Stimulated activated CD8-positive, alpha-beta memory T cell treated with anti-CD3 and anti-CD28 coated beads, Interleukin-15, amount 100 ng/mL, for 4 hours (primary cell): Measurements from ENCODE around the gene COX5B.
"Not testable (repeated sequence)": the region's sequence is repeated elsewhere in the genome, so short reads cannot be mapped to it uniquely, and the experiment has no call there.

Experiments
- DNase-seq, 2 donors: peaks; one replicate each; pipeline ENCODE4 v3.0.0-alpha.2; 2020; ENCODE audit warnings: low read depth in 2 of 2

Gene COX5B

GRCh38 chr2:97654309-97654708 is 8.4 kb downstream of the COX5B start:
- DNase-seq = no peak

DNA sequence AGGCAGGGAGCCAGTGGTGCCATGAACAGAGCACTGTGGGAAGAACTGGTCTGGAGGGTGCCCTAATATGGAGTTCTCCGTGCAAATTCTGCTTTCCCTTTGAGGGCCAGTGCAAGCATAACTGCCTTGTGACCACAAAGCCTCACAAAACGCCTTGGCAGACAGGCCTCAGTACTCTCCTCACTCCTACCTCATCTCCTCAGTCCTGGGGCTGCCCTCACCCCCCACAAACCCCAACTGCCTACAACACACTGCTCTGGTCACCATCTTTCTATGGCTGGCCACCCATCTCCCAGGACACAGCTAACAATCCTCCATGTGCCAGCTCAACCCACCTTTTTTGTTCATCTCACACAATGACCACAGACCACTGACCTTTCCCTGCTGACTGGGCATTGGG is 8.9 kb downstream of the COX5B start:
- no peak for DNase-seq

DNA sequence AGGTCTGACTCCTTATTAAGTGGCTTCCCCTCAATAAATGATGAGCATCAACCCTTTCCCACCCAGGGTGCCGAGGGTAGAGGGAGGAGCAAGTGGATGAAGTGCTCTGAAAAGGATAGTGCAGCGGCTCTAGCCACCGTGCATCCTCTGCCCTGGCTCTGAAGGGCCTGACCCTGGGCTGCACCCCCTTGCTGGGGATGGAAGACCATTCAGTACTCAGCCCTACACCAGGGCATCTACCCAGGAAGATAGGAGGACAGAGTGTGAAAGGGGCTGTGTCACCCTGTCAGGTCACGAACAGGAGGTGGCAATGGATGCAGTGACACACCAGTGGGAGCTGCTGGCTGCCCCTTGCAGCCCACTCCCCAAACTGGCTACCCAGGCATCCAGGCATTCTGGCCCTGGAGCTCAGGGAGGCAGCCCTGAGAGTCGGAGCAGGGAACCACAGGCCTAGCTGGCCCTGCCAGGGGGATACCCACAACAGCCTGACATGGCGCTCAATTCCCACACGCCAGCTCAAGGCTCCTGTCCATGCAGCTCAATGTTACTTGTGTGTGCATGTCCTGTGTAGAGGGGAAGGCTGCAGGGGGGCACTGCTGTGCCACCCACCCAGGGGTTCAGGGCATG is 10.4 kb downstream of the COX5B start:
- DNase-seq = no peak

DNA sequence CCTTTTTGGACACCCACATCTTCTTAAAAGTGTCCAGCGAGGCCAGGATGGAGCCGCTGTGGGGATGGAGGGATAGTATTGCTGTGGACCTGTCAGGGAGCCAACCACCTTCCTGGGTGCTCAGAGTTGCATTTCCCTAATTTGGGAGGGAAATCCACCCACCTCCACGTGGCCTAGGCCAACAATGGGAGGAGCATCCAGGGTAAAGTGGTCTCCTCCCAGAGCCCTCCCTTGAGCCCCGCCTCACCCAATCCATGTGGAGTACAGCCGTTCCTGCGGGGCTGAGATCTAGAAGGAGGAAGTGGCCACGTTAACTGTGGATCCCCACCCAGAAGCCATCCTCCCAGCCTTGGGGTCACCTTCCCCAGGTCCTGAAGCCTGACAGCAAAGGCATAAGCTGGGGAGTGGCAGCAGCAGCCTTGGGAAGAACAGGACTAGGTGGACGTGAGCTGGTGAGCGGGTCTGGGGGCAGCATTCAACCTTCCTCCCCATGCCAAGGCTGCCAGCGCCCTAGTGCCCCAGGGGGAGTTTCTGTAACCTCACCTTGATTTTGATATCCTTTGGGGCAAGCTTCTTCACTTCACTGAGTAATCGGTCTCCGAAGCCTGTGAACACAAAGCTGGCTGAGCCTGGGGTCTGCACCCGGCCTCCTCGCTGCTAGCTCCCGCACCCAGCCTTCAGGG is 11.2 kb downstream of the COX5B start:
- DNase-seq = no peak

GRCh38 chr2:97657986-97658690 is 12.3 kb downstream of the COX5B start:
- no peak for DNase-seq

- no peak for DNase-seq
These were observed 12.9 kb downstream of the COX5B start for GRCh38 chr2:97658691-97659157.

- DNase-seq = no peak
These were observed 13.6 kb downstream of the COX5B start for GRCh38 chr2:97659256-97660043.

- no peak for DNase-seq
These were observed 14.3 kb downstream of the COX5B start for GRCh38 chr2:97660044-97660774.

DNA sequence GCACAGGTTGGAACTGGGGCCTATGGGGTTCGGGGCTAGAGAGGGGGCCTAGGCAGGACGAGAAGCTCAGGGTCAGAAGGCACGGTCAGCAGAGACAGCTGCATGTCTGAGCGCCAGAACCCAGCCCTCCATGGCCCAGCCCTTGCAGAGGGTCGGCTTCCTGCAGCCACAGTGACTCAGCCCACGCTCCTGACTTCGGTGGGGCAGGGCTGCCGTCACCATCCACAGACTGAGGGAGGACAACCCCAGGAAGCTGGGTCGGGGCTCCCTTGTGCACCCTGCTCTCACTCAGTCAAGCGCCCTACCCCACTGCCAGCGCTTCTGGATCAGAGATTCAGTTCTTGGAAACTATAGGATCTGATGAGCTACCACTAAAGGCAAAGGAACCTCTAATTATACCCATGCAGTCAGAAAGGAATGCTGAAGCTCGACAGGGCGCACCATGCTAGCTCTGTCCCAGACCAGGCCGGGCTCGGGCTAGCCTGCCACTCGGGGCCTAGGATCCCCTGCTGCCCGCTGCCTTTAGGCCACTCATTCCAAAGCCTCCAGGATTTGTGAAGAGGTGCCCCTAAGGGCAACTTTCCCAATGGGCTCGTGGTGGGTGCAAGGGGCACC is 15.0 kb downstream of the COX5B start:
- no peak for DNase-seq

DNA sequence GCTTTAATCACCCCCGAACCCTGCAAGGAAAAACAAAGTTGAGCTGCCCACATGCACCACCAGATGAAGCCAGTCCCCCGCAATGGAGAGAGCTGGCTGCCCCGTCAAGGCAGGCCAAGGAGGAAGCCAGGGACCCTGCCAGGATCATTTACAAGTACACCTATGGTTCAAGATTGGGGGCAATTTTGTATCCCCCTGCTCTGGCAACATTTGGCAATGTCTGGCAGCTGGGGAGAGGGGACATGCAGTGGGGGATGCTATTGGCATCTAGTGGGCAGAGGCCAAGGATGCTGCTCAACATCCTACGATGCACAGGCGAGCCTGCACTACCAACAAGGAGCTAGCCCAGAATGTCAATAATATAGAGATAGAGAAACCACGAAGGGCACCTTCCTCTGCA is 16.1 kb downstream of the COX5B start:
- no peak for DNase-seq

DNA sequence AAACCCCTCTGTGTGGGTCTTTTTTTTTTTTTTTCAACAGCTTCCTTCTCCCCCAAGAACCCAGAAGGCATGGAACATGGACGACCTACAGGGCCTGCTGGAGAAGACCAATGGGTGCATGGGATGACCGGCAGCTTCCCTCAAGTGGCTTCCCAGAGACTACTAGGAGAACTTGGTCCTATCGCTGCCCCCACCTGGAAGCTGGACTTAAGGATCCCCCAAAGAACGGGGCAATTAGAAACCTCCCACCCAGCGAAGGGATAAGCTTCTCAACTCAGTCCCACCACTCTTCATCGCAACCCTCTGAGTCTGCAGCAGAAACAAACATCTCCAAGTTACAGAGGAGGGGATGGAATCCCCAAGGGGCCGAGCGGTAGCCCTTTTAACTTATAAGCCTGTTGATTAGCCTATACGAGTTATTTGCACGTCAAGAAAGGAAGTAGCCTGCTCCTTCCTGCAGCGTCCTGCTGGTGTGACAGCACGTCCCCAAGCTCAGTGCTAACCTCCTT is 16.6 kb downstream of the COX5B start:
- no peak for DNase-seq

- DNase-seq = peak; percentile 55 to 79
These were observed 17.2 kb downstream of the COX5B start for GRCh38 chr2:97662895-97663625.

GRCh38 chr2:97663626-97663961 is 17.7 kb downstream of the COX5B start:
- peak in 1 of 2 donors; percentile 41 for DNase-seq

- peak; percentile 96 to 98 for DNase-seq
These were observed 18.2 kb downstream of the COX5B start, which contains the start of gene ACTR1B for GRCh38 chr2:97663962-97664635. ACTR1B (minus strand) TSS chr2:97664044; CDS start chr2:97663890, 154 bp downstream.

DNA sequence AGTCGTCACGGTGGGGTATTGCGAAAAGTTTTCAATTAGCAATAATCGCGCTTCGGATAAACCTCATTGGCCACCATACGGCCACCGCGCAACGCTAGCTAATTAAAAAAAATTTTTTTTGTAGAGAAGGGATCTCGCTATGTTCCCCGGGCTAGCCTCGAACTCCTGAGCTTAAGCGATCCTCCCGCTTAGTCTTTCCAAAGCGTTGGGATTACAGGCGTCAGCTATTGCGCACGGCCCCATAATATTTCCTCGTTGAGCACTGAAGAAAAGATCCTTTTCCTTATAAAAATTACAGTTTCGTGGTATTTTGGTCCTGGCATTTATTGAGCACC is 18.7 kb downstream of the COX5B start:
- no peak for DNase-seq

- no peak for DNase-seq
These were observed 23.6 kb downstream of the COX5B start, which contains the start of gene C2orf92 for GRCh38 chr2:97669448-97669847. C2orf92 (plus strand) TSS chr2:97669713; CDS start chr2:97669789, 76 bp downstream.

DNA sequence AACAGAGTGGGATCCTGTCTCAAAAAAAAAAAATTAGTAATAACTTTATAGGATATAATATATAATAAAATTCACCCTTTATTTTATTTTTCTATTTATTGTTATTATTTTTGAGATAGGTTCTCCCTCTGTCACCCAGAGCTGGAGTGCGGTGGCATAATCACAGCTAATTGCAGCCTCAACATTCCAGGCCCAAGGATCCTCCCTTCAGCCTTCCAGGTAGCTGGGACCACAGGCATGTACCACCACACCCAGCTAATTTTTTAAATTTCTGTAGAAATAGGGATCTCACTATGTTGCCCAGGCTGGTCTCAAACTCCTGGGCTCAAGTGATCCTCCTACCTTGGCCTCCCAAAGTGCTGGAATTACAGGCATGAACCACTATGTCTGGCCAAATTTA is 24.6 kb downstream of the COX5B start:
- DNase-seq = no peak

- no peak for DNase-seq
These were observed 25.7 kb downstream of the COX5B start for GRCh38 chr2:97671526-97671925.

DNA sequence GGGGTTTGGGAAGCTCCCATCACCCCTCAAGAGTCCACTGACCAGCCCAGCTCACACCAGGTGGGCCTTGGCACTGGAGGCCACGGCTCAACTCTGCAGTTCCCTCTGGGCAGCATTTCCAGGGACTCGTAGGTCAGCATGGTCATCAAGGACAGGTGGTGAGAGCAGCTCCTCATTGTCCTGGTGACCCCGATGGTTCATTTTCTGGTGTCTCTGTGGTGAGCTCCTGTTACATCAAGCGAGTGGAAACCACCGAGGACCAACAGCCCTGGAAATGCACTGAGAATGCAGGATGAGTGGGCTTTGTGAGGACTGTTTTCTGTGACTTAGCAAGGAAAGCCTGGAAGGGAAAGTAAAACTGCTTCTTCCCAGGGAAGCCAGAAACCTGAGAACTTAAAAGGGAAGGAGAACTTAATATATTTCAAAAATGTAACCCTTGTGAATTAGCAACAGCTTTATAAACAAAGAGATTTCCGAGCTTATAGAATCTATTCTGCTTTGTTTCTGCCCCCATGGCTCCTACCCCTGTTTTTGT is 26.8 kb downstream of the COX5B start:
- not testable (repeated sequence) for DNase-seq
